ENCODE measurements around the gene CCDC196. TPM values are rescaled to one million over a fixed set of nuclear protein-coding genes. Genes with fewer than 3 reads are reported as not detected.

Gene CCDC196
- total and polyA plus RNA-seq, 10 of the 15 experiments (the other 5 are each of a cell fraction or from before 2014, with no cell fraction given) = 0.03 to 0.52 (median 0.28) TPM; not detected in 7

GRCh38 chr14:66507722-66508546 lies 21.8 kb downstream of the CCDC196 start, which contains the start of gene GPHN (continued):
- TF ChIP-seq ATF7 (IDR thresholded peaks at IDR 0.05; ENCODE audit: low read depth) (peak; percentile 23; the same call in 1 of the 2 replicates), TARDBP (IDR thresholded peaks at IDR 0.05; ENCODE audit: borderline replicate concordance) (peak; percentile 61), SUZ12 (IDR thresholded peaks at IDR 0.05; ENCODE audit: unreplicated experiment) (no peak), CBFB (IDR thresholded peaks at IDR 0.05; ENCODE audit: low read depth) (peak; percentile 61; the same call in 1 of the 2 replicates), JUND (IDR thresholded peaks at IDR 0.05; ENCODE audit: low read depth, low read length) (no peak), CTCF (IDR thresholded peaks at IDR 0.05 in 2 of 3, conservative IDR thresholded peaks at IDR 0.05 in 1 of 3; ENCODE audit: control insufficient read depth in 2 of 3, extremely low read depth in 1 of 3, insufficient read depth in 1 of 3, low read depth in 3 of 3, low read length in 3 of 3) (peak; percentile 15 to 23 (median 20); a peak in 4 of 6 replicates)

GRCh38 chr14:66508547-66508845 lies 22.3 kb downstream of the CCDC196 start:
- peak overlapping the region; percentile 87 for H3K27ac ChIP-seq (ENCODE audit: control insufficient read depth, insufficient read depth)
- H3K27me3 ChIP-seq (replicated peaks in 1 of 2; ENCODE audit: control insufficient read depth in 2 of 2, insufficient read depth in 2 of 2, low read length in 1 of 2) = no peaks in the 10 kb centered on the region
- 0% methylated on average over 19 of the region's 19 CpGs for whole genome bisulfite sequencing (ENCODE audit: insufficient coverage, insufficient replicate concordance, low lambda C conversion rate, missing lambda C conversion rate)
- peak overlapping the region; percentile 86 for H3K4me2 ChIP-seq (ENCODE audit: control insufficient read depth, insufficient read depth)
- ChIA-PET POLR2A (interaction anchor here (0.6 to 1.1 kb wide), 3 partner anchors 10 to 149 kb away, joined by 3 read pairs; no protein-coding TSS in a partner anchor), SMC1A (ENCODE audit: uncharacterized antibody, unreplicated experiment) (interaction anchor here (0.7 to 2.3 kb wide), 5 partner anchors 11 to 141 kb away, joined by 3 to 33 read pairs (median 3); no protein-coding TSS in a partner anchor), CTCF (interaction anchor here (0.9 to 2.8 kb wide), 4 partner anchors 11 to 141 kb away, joined by 3 to 25 read pairs (median 5); no protein-coding TSS in a partner anchor), RAD21 (ENCODE audit: unreplicated experiment) (interaction anchor here (0.9 to 2.5 kb wide), 6 partner anchors 11 to 851 kb away, joined by 3 to 17 read pairs (median 4); partner anchors contain the start of genes ATP6V1D and EIF2S1)
- H3K9ac ChIP-seq (ENCODE audit: control insufficient read depth, insufficient read depth, low read length) = peak overlapping the region; percentile 94
- H3K79me2 ChIP-seq (ENCODE audit: control insufficient read depth, insufficient read depth, low read length) = peaks cover 57% of the 10 kb centered on the region
- H3K36me3 ChIP-seq (ENCODE audit: control insufficient read depth in 2 of 2, insufficient read depth in 2 of 2, low read length in 1 of 2) = no peaks in the 10 kb centered on the region
- no TSS peak for BruUV-seq (replicated peaks)
- DNase-seq (ENCODE audit: low read depth, low spot score) (no peak), ATAC-seq (peak; percentile 3; the same call in 2 of the 3 replicates), FAIRE-seq (no peak)
- TF ChIP-seq YY1 (IDR thresholded peaks at IDR 0.05; ENCODE audit: low read depth, low read length) = peak; percentile 50; the same call in 1 of the 2 replicates
- no peak for TF ChIP-seq BHLHE40 (IDR thresholded peaks at IDR 0.05; ENCODE audit: borderline replicate concordance in 1 of 2, low read depth in 2 of 2, low read length in 1 of 2)
- TF ChIP-seq ASH2L (IDR thresholded peaks at IDR 0.05; ENCODE audit: borderline replicate concordance, low read depth) = 0 out of 2 replicates have a peak, but pooled peaks have one; percentile 10
- in situ Hi-C loops (cut with MboI) = loop anchor here (10.0 kb wide), 1 partner anchor 846 kb away; the partner anchor contains the start of gene ATP6V1D
- H2AFZ ChIP-seq (ENCODE audit: control insufficient read depth, low read depth, low read length) = peak overlapping the region; percentile 93
- peaks cover 7% of the 10 kb centered on the region for H3K4me1 ChIP-seq (ENCODE audit: control insufficient read depth, insufficient read depth, low read length)
- peak overlapping the region; percentile 95 for H3K4me3 ChIP-seq
- intact Hi-C loops (cut with micrococcal nuclease; ENCODE audit: unreplicated experiment) = loop anchor here (5.0 kb wide), 2 partner anchors 94 to 144 kb away; no protein-coding TSS in a partner anchor
- no peaks in the 10 kb centered on the region; the same call in 2 of the 3 replicates for H3K9me3 ChIP-seq (replicated peaks; ENCODE audit: control insufficient read depth, insufficient read depth, low read length)
- no peaks in the 10 kb centered on the region; the same call in 1 of the 2 replicates for H4K20me1 ChIP-seq (ENCODE audit: control insufficient read depth, insufficient read depth)
